ENCODE results near the gene PCDHGB2.
"Not testable (repeated sequence)": the region's sequence is repeated elsewhere in the genome, so short reads cannot be mapped to it uniquely, and the experiment has no call there.

The PCDHGB2 gene

GRCh38 chr5:141359790-141360426, at the start of gene PCDHGB2:
PCDHGB2 (plus strand) TSS chr5:141359994; CDS start chr5:141360136, 142 bp downstream.
- no peak for DNase-seq

DNA sequence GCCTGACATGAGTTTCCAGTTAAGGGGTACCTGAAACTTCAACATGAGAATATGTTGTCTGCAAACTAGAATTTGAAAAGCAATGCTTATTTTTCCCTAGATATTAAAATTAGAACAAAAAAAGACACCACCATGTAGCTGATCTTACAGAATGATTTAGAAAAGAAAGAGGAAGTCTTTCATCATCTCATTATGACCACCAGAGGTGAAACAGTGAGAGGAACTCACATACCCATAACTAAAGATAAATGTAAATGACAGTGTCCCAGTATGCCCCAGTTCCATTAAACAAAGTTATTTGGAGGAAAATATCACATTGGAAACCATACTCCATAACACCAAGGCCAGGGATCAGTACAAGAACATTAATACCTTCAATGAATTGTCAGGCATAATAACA, 46.1 kb upstream of the PCDHGB2 start:
- no peak for DNase-seq

GRCh38 chr5:141316963-141317362, 42.8 kb upstream of the PCDHGB2 start:
- not testable (repeated sequence) for DNase-seq

DNA sequence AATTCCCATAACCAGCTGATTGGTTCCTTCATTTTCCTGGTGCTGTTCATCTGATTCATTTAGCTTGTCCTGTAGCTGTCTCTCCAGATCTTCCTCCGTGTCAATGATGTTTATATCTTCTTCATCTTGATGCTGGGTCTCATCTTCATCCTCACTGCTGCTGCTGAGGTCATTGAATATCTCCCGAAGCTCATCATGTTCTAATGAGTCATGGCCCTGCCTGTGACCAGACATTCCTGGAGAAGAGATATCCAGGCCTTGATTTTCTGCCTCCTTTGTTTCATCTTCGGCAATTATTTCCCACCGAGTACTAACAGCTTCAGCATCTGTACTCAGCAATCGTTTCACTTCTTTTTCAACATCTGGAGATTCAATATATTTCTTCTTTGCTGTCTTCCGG, 40.6 kb upstream of the PCDHGB2 start:
- no peak for DNase-seq

- no peak for DNase-seq
These were observed 40.1 kb upstream of the PCDHGB2 start for GRCh38 chr5:141319699-141320098.

GRCh38 chr5:141320225-141321169, 39.3 kb upstream of the PCDHGB2 start, which contains the start of gene TAF7:
TAF7 (minus strand) TSS chr5:141320784; CDS start chr5:141320044, 740 bp downstream.
- DNase-seq: peak; percentile 89

DNA sequence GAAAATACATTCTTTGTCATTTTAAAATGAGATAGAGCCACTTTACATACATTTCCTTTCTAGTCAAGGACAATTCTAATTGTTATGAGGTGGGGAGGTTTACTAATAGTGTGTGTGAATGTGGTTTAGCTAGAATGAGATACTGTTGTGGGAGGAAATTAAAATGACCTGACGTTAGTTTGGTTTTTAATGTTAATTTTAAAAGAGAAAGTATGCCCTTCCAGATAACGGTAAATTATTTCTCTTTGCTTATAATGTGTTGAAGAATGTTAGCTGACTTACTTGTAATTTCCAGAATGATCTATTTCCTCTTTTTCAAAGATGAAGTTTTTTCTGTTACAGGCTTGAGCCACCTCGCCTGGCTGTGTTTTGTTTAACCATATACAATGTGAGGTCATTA, 37.5 kb upstream of the PCDHGB2 start:
- DNase-seq: no peak

DNA sequence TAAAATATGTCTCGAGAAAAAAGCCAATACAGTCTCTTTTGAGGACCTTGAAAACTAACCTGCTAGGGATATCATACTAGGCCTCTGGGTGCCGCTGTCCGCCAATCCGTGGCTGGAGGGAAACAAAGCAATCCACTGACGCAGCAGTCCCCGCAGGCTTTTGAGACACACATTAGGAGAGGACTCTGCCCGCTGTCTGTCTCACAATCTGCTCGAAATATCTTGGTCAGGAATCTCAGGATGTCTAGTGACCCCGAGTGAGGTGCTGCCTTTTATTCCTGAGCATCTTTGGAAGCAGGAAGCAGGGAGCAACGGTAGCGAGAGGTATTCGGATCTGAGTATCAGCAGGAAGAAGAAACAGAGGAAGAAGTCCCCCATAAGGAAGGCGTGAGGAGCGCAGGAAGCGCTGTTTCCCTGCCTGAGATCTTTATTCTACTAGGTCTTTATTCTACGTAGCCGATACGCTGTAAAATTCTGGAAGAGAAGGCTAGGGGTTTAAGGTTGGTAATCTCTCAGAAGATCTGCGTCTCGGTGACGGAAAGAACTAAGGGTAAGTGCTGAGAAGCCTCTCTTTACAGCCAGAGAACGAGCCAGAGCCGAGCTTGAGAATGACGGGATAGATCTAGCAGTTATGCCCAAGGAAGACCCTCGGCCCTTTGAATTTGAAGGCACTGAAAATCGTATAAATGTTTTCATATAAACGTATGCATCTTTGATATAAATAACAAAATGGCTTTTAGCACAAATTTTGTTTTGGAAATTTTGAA, 33.5 kb upstream of the PCDHGB2 start:
- DNase-seq: peak; percentile 60 to 64

DNA sequence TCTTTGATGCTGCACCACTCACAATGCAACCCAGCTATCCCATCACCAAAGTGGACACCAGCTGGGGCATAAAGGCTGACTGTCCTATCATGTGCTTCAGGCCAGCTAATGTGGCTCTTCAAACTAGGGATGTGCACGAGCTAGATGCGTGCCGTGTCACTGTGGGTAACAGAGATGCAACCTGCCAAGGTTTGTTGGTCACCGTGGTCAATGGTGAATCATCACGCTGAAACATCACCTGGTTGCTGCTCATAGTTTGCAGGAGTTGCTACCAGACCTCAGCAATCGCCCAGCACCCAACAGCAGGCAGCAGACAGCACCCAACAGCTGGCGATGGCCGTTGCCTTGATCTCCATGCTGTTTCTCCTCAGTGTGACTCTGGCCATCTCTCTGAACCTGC, 31.6 kb upstream of the PCDHGB2 start:
- DNase-seq: no peak

- peak; percentile 16 to 20 for DNase-seq
These were observed 29.3 kb upstream of the PCDHGB2 start, which contains the start of gene PCDHGA1 for GRCh38 chr5:141330299-141331080. PCDHGA1 (plus strand) TSS chr5:141330514.

GRCh38 chr5:141332571-141332970, 27.2 kb upstream of the PCDHGB2 start:
- not testable (repeated sequence) for DNase-seq

DNA sequence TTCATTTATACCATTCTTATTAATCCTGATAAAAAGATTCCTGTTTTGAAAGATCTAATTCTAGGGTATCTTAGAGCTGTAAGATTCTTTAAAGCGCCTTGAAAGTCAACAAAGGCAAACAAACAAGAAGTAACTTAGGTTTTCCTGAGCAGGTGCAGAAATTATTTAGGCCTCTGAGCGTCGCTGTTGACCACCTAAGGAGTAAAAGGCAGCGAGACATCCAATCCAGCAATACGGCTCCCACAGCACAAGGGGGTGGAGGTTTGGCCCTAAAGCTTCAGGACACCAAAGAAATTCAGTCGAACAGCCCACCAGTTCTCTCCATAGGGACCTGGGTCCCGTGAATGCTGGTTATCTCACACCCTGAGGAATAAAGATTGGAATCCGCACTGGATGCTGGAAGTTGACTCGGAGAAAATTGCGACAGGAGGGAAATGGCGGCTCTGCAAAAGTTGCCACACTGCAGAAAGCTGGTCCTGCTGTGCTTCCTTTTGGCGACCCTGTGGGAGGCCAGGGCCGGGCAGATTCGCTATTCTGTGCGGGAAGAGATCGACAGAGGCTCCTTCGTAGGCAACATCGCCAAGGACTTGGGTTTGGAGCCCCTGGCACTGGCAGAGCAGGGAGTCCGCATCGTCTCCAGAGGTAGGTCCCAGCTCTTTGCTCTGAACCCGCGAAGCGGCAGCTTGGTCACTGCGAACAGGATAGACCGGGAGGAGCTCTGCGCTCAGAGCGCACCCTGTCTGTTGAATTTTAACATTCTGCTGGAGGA, 21.1 kb upstream of the PCDHGB2 start, which contains the start of gene PCDHGA2:
Gene PCDHGA2, plus strand, starts transcription at position 223 of the 769 bp plus-strand sequence.
- no peak for DNase-seq

- not testable (repeated sequence) for DNase-seq
These were observed 18.9 kb upstream of the PCDHGB2 start for GRCh38 chr5:141340781-141341354.

DNA sequence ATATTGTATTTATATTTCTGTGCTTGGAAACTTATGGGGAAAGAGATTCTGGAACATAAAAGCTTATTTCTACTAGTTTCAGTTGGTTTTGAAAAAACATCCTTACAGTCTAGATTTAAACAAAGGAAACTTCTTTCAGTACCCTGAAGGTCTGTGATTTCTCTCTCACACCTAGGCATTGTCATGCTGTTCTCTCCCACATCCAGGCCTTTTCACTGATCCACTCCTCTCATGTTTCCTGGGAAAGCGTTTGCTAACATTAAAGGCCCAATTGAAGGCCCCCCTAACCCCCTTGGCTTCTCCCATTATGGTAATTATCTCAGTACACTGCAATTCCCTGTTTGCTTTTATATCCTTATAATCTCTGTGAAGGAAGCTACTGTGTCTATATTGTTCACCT, 17.0 kb upstream of the PCDHGB2 start:
- DNase-seq: no peak

DNA sequence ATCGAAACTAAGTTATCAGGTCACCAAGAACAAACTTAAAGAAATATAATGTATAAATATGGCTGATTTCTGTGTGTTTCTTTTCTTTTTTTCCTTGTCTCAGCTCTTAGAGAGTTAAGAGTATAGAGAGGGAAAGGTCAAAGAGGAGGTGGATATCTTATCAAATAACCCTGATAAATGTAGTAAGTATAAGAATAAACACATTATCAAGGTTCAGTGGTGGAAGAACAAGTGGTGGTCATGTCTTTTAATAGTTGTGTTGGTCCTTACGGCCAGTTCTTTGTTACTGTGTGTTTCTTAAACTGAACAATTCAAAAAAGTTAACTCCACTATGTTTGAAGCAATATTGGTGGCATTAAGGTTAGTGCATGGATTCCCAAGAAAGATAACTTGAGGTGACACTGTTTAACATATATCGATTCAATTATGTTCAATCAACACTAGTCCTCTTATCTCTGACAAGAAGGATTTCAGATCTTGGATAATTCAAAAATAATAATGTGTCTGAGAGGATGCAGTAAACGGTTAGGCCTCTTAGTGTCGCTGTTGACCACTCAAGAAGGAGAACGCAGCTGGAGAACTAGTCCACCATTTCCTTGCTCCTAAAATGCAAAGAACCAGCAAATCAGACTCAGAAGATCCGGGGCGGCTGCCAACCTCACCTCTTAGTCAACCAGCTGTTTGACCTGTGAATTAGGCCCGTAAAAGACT, 16.4 kb upstream of the PCDHGB2 start, which contains the start of gene PCDHGA3:
Gene PCDHGA3, plus strand, starts transcription at position 588 of the 711 bp plus-strand sequence. CDS start 205 bp downstream, outside the sequence.
- DNase-seq: no peak

DNA sequence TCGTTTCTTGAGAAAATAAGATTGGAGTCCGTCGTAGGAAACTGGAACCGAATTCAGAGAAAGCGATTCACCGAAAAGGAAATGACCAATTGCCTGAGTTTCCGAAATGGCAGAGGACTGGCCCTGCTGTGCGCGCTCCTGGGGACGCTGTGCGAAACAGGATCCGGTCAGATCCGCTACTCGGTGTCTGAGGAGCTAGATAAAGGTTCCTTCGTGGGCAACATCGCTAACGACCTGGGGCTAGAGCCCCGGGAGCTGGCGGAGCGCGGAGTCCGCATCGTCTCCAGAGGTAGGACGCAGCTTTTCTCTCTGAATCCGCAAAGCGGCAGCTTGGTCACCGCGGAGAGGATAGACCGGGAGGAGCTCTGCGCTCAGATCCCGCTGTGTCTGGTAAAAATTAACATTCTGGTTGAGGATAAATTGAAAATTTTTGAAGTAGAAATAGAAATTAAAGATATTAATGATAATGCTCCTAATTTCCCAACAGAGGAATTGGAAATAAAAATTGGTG, 15.8 kb upstream of the PCDHGB2 start:
- no peak for DNase-seq

DNA sequence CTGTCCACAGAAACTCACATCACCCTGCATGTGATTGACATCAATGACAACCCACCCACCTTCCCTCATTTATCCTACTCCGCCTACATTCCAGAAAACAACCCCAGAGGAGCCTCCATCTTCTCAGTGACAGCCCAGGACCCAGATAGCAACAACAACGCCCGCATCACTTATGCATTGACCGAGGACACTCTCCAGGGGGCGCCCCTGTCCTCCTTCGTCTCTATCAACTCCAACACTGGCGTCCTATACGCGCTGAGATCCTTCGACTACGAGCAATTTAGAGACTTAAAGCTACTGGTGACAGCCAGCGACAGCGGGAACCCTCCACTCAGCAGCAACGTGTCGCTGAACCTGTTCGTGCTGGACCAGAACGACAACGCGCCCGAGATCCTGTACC, 14.5 kb upstream of the PCDHGB2 start:
- no peak for DNase-seq

DNA sequence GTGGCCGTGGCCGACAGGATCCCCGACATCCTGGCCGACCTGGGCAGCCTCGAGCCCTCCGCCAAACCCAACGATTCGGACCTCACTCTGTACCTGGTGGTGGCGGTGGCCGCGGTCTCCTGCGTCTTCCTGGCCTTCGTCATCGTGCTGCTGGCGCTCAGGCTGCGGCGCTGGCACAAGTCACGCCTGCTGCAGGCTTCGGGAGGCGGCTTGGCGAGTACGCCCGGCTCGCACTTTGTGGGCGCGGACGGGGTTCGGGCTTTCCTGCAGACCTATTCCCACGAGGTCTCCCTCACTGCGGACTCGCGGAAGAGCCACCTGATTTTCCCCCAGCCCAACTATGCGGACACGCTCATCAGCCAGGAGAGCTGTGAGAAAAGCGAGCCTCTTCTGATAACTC, 13.8 kb upstream of the PCDHGB2 start:
- DNase-seq: not testable (repeated sequence)

- DNase-seq: peak in 1 of 2 experiments; percentile 8
These were observed 9.7 kb upstream of the PCDHGB2 start, which contains the start of gene PCDHGB1 for GRCh38 chr5:141349917-141350619. PCDHGB1 (plus strand) TSS chr5:141350099; CDS start chr5:141350261, 162 bp downstream.
